Measurements from ENCODE around the gene CLN6. TPM values are rescaled to one million over a fixed set of nuclear protein-coding genes. Genes with fewer than 3 reads are reported as not detected.

CLN6 gene
- total RNA-seq: 10 to 100 TPM; 15.6 to 40.1 (median 21.3) TPM

DNA sequence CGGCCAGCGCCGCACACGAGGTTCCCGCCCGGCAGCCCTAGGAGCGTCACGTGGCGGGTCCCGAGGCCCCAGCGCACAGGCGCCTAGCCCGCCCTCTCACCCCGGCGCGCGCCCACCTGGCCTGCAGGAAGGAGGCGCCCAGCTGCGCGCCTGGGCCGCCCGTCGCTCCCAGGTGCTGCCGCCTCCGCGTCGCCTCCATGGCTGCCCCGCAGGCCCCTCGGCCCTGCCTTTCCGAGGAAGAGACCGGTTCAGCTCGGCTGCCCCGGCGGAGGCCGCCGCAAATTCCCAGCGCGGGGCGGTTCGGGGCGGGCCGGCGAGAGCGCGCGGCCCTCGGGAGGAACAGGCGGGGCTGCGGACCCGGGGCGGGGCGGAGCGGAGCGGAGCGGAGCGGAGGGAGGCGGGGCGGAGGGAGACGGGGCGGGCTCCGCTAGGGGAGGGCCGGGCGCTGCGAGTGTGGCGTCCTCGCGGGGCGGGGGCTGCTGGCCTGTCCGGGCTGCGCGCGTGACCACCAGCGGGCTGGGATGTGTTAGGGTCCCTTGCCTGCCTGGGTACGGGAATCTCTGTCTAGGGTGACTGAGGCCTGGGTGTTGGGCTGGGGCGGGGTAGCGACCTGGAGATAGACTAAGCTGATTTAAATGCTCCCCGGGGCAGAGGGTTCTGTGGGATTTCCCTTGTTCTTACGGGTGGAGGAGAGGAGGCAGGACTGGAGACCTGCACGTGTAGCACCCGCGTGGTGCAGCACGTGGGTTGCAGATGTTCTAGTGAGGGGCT is at the start of gene CLN6:
Gene CLN6, minus strand, starts transcription at position 343 of the 771 bp plus-strand sequence. Its CDS starts 144 bp downstream, at position 199.
- DNase-seq (ENCODE audit: low spot score) (peak; percentile 48), ATAC-seq (ENCODE audit: low FRiP score) (peak; percentile 96)
- TF ChIP-seq, protein P1, sequence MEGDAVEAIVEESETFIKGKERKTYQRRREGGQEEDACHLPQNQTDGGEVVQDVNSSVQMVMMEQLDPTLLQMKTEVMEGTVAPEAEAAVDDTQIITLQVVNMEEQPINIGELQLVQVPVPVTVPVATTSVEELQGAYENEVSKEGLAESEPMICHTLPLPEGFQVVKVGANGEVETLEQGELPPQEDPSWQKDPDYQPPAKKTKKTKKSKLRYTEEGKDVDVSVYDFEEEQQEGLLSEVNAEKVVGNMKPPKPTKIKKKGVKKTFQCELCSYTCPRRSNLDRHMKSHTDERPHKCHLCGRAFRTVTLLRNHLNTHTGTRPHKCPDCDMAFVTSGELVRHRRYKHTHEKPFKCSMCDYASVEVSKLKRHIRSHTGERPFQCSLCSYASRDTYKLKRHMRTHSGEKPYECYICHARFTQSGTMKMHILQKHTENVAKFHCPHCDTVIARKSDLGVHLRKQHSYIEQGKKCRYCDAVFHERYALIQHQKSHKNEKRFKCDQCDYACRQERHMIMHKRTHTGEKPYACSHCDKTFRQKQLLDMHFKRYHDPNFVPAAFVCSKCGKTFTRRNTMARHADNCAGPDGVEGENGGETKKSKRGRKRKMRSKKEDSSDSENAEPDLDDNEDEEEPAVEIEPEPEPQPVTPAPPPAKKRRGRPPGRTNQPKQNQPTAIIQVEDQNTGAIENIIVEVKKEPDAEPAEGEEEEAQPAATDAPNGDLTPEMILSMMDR (IDR thresholded peaks at IDR 0.05): no peak

DNA sequence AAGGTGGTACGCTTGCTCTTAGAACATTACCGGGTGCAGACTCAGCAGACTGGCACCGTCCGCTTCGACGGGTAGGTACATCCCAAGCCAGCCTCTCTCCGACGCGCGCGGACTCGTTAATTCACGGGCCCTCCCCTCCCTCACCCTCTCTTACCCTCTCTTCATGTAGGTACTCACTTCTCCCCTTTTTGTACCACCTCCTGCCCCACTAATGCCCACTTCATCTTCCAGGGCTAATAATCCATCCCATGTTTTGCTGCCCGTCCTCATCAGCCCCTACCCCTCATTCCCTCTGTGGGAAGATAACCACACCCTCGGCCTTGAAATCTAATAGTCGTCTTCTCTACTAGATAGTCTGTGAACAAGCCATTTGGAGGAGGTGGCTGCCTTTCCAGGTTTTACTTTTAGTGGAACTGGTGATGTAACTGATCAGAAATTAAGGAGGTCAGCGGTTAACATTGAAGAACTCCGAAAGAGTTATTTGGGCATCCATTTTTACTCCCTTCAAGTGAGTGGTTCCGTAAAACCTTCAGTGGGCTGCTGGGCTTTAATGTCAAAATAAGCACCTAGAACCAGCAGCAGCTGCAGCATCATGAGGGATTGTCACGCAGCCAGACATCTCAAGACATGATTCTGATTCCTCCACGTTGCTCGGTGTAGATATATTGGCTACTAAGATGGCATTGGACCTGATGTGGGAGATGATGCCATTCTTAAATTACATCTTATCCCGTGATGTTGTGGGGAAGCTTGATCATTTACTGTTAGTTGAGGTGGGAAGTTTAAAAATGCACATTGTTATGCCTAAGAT is 49.3 kb upstream of the CLN6 start:
- ATAC-seq (ENCODE audit: low FRiP score) (peak; percentile 4), DNase-seq (ENCODE audit: low spot score) (no peak)
- TF ChIP-seq, protein P1 (IDR thresholded peaks at IDR 0.05): no peak

DNA sequence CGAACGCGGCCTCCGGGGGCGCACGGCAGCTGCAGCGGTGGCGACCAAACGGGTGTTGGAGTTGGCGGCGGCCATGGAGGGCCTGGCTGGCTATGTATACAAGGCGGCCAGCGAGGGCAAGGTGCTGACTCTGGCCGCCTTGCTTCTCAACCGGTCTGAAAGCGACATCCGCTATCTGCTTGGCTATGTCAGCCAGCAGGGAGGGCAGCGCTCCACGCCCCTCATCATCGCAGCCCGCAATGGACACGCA is 48.7 kb upstream of the CLN6 start:
- no peak for ATAC-seq (ENCODE audit: low FRiP score)
- TF ChIP-seq, protein P1 (IDR thresholded peaks at IDR 0.05): no peak
- DNase-seq (ENCODE audit: low spot score): no peak

DNA sequence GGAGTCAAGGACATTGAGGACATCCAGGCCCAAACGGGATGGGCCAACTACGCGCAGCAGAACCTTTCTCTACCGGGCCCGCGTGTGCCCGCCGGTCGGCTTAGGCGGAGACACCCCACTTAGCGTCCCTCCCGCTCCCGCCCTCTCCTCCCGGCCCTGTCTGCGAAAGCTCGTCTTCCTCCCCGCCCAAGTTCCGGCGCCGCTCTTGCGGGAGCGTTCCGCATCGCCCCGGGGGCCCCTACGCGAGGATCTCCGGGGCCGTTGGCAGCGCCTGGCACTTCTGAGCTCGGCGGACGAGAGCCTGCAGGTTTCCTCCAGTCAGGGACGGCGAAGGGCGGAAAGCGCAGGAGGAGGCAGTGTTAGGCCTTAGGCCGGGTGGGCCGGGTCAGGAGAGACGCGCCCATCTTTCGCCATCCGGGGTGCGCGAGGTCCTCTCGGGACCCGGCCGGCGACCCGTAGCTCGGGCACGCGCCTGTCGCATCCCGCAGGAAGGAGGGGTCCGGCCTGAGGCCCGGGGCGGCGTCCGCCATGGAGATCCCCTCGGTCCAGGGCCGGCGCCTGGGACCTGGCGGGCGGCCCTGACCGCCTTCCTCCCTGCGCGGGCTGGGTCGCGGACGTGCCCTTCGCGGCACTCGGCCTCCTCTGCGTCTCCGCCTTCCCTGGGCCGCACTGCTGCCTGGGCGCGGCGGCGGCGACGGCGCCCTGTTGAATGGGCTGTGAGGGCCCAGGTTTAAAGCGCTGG is 48.2 kb upstream of the CLN6 start, which contains the start of gene FEM1B:
Gene FEM1B, plus strand, starts transcription at position 143 of the 742 bp plus-strand sequence. CDS start 673 bp downstream, outside the sequence.
- TF ChIP-seq, protein P1 (IDR thresholded peaks at IDR 0.05): no peak
- ATAC-seq (ENCODE audit: low FRiP score): peak; percentile 94
- peak; percentile 64 for DNase-seq (ENCODE audit: low spot score)

DNA sequence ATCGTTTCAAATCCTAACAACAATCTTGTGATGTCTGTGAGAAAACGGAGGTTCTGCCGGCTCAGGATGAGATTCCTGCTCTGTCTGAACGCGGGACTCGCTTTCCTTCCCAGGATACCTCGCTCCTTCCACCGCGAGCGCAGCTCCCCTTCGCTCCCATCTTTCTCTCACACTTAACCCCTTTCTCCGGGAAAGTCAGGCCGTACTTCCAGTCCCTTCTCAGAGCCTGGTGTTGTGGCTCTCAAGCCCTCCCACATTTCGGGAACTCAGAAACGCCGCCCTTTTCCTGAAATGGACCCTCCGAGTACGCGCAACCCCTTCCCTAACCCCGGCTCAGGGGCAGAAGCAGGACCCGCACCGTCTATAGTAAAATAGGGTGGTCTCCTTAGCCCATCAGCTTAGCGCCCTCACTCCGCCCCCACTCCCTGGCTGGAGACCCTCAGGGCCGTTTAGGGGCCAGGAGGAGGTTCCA is 47.6 kb upstream of the CLN6 start:
- no peak for DNase-seq (ENCODE audit: low spot score)

DNA sequence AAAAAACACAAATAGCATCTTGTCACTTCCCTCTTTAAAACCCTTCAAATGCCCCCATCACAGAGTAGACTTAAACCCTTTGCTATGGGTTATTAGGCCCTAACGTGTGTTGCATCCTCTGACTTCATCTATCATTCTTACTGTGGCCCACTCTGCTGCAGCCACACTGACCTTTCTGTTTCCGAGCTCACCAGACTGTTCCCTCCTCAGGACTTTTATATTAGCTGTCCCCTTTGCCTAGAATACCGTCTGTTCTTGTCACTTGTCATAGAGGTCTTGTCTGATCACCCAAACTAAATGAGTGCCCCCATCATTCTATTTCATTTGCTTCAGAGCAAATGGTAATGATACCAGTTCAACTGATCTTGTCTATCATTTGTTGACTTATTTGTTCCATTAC is 47.1 kb upstream of the CLN6 start:
- TF ChIP-seq, protein P1 (IDR thresholded peaks at IDR 0.05): no peak
- ATAC-seq (ENCODE audit: low FRiP score) (no peak), DNase-seq (ENCODE audit: low spot score) (no peak)

More for the DNA sequence above, 47.6 kb upstream of the CLN6 start:
- TF ChIP-seq, protein P1 (IDR thresholded peaks at IDR 0.05): no peak
- peak; percentile 24 for ATAC-seq (ENCODE audit: low FRiP score)

All from omental fat pad (tissue), 4 donors.